Right renal pelvis (tissue), 4 donors: ENCODE results near the gene LPCAT2. TPM values are rescaled to one million over a fixed set of nuclear protein-coding genes. Genes with fewer than 3 reads are reported as not detected.
"Not testable (repeated sequence)": the region's sequence is repeated elsewhere in the genome, so short reads cannot be mapped to it uniquely, and the experiment has no call there.

Experiments used
- DNase-seq, 4 donors: peaks; one replicate each; pipeline ENCODE4 v3.0.0-alpha.2; 2013; ENCODE audit warnings: low read depth in 4 of 4, low spot score in 3 of 4, missing footprints in 1 of 4
- polyA plus RNA-seq, 4 donors: library from polyadenylated mRNA; unstranded; fragments of 120-200 nt; gene quantifications; one replicate each; pipeline ENCODE4 v1.2.1, GENCODE V29; 2013; ENCODE audit not compliant: insufficient read length in 4 of 4

The LPCAT2 gene
- polyA plus RNA-seq, 4 donors, result 9.4 to 10.5 (median 9.7) TPM

DNA sequence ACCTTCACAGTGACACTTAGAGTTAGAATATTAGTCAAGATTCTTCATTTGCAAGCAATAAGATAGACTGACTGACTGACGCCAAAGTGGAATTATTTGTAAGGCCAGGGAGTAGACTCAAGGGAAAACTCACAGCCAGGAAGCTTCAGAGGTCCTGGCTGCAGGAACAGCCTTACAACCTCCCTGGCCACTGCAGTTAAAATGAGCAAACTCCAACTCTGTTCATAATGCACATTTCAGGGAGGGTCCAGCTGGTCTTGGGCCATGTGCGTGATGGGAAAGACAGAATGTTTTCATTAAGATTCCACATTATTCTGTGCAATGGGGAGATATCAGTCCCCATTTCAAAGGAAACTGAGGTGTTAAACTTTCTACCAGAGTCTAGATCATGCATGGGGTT, 67.5 kb downstream of the LPCAT2 start:
- no peak for DNase-seq

DNA sequence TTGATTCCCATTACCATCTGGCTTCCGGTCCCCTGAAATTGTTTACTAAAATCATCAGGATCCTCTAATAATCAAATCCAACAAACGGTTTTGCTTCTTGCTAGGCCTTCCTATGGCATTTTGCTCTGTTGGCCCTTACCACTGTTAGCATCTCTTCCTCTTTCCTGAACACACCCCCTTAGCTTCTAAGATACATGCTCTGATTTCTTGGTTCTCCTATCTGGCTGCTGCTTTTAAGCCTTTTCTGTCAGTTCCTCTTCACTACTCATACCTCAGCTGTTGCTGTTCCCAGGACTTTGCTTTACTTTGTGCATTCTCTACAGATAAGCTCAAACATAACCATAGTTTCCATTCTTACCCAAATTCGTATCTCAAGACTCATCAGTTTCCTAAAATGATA, 69.0 kb downstream of the LPCAT2 start:
- no peak for DNase-seq

DNA sequence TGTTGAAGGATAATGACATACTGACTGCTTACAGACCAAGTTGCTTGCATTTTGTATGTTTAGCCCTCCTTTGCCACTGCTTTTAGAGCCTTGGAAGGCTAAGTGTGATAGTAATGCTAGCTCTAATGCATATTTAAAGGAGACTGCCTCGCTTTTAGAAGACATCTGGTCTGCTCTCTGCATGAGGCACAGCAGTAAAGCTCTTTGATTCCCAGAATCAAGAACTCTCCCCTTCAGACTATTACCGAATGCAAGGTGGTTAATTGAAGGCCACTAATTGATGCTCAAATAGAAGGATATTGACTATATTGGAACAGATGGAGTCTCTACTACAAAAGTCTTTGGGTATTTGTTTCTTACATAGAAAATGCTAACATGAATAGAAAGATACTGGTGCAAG, 76.8 kb downstream of the LPCAT2 start:
- DNase-seq, result no peak

DNA sequence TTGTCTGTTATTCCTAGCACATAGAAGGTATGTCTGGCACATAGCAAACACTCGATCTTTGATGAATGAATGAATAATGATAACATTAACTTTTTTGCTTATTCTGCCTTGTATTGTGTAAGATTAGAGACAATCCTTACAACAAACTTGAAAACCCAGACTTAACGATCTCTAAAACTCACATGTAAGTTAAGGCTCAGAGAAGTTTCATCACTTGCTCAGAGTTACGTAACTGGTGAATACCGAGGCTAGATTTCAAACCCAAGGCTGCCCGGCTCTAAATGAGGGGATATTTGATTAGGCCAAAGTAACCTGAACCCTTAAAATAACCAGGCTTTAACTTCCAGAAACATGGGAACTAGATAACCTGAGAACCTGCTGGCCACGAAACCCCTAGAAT, 79.9 kb downstream of the LPCAT2 start:
- DNase-seq, result no peak

DNA sequence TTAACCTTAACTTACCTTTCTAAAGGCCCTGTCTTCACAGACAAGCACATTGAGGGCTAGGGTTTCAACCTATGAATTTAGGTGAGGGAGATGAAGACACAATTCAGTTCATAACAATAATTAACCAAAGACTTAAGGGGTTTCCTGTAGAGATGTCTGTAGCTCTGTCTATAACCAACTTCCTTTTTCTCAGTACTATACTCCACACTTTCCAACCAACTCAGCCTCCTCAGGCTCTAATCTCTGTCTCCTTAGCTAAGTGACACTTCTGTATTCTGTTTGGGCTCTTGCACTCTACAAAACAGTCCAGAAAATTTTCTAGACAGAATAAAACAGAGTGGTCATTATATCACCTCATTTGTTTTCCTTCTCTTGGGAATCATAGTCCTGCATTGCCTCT, 83.4 kb downstream of the LPCAT2 start:
- no peak for DNase-seq

DNA sequence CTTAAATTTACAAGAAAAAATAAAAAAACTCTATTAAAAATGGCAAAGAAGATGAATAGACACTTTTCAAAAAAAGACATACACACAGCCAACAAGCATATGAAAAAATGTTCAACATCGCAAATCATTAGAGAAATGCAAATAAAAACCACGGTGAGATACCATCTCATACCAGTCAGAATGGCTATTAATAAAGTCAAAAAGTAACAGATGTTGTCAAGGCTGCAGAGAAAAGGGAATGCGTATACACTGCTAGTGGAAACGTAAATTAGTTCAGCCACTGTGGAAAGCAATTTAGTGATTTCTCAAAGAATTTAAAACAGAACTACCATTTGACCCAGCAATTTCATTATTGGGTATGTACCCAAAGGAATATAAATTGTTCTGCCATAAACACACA, 89.1 kb downstream of the LPCAT2 start:
- DNase-seq, result no peak

DNA sequence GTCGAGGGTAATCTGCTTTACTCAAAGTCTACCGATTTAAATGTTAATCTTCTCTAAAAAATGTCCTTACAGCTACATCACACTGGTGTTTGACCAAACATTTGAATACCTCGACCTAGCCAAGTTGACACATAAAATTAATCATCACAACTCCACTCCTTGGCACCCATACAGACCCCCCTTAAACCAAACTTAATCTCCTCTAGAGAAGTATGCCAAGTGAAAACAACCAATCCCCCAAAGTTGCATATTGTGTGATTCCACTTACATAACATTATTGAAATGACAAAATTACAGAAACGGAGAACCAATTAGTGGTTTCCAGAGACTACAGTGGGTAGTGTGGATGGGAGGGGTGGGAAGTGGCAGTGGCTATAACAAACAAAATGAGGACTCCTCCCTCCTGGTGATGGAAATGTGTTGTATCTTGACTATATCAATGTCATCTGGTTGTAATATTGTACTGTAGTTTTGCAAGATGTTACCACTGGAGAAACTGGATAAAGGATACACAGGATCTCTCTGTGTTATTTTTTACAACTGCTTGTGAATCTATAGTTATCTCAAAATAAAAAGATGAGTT, 97.0 kb downstream of the LPCAT2 start:
- DNase-seq, result no peak

DNA sequence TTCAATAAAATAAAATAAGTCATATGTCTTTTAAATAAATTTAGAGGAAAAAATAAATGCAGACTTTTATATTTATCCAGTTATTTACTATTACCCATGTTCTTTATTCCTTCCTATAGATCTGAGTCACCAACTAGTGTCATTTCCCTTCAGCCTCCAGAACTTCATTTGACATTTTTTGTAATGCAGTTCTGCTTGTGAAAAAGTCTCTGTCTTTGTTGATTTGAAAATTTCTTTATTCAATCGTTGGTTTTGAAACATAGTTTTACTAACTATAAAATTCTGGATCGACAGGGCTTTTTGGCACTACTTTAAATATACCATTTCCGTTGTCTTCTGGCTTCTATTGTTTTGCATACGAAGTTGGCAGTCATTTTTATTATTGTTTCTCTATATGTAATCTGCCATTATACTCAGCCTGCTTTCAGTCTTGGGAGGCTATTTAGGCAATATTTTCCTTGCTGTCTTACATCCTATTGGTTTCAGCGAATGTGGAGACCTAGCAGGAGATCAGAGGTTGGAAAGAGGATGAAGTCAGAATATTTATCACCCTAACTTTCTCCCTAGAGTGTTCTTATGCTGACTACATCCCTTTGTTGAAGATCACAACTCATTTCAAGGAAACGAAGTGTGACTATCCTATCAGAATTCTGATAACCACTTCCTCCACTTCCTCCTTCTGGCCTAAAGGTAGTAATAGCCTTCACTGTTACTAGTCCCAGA, 104.9 kb downstream of the LPCAT2 start:
- no peak for DNase-seq

DNA sequence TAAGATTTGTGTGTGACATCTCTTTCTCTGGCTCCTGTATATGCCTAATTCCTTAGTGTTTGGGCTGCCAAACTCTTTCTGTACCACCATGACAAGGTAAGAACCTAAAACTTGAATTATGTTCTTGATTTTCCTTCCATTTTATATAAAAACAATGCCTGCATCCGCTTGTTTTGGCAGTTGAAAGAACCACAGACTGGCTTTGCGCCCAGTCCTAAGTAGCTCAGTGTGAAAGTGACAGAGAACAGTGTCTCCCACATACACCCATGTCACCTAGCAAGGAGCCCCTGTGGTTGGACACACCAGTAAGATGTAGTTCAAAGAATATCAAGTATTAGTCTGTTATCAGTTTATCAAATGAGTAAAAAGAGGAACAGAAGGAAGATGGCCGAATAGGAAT, 106.2 kb downstream of the LPCAT2 start:
- DNase-seq, result no peak

DNA sequence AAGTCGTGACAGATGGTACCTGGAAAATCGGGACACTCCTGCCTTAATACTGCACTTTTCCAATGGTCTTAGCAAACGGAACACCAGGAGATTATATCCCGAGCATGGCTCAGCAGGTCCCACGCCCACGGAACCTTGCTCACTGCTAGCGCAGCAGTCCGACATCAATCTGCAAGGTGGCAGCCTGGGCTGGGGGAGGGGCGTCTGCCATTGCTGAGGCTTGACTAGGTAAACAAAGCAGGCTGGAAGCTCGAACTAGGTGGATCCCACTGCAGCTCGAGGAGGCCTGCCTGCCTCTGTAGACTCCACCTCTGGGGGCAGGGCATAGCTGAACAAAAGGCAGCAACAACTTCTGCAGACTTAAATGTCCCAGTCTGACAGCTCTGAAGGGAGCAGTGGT, 106.8 kb downstream of the LPCAT2 start:
- DNase-seq, result not testable (repeated sequence)

DNA sequence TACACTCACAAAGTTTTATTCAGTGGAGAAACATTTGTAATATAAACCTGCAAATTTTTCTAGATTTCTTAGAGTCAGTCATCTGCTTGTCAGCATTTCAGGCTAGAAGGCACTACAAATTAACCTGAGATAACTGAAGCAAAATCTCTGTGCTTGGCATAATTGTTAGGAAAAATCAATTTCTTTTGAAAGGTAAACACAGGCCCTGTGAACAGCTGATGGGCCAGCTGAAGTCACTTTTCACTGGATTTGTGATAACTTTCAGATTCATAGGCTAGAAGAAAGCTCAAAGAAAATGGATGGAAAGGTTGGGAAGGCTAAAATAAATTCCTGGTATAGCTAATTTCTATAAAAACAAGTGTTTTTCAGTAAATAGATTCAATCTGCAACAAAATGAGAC, 112.9 kb downstream of the LPCAT2 start:
- no peak for DNase-seq

DNA sequence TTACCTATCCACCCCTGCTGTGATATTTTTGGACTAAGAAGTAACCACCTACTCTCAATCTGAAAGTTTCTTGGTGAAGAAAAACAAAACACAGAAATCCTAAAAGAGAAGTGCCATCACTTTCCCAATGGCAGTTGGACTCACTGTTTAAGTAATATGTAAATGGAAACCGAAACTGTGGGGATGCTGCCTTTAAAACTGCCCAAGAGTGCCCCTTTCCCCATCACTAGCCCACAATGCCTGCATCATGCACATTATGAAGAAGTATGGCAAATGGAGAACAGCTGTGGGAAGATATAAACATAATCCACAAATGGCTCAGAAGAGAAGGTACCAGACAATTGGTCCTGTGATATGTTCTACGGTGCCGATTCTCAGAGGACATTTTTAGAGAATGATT, 113.4 kb downstream of the LPCAT2 start:
- no peak for DNase-seq

DNA sequence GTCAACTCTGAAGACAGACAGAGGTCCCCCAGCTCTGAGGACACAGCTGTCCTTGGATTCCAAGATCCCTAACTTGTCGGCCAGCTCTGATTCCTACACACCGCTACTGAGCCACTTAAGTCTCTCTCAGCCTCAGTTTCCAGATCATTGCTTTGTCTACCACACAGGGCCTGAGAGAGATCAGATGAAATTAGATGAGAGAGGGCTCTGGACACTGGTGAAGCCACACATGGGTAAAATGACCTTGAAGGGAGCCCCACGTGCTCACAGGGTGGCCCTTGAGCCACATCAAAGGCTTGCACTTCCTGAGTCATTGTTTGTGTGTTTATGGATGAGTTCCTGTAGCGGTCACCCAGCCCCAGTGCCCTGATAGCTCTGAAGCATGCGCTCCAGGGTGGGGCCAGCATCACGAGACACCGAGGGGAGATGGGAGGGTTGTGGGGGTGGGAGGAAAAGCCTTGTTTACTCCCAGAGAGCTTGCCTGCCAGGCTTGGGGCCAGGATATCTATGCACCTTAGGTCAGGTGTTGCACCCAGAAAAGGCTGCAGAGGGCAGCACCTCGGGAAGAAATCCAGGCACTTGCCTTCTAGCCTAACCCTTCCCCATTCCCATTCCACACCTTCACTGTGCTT, 114.2 kb downstream of the LPCAT2 start:
- DNase-seq, result no peak

DNA sequence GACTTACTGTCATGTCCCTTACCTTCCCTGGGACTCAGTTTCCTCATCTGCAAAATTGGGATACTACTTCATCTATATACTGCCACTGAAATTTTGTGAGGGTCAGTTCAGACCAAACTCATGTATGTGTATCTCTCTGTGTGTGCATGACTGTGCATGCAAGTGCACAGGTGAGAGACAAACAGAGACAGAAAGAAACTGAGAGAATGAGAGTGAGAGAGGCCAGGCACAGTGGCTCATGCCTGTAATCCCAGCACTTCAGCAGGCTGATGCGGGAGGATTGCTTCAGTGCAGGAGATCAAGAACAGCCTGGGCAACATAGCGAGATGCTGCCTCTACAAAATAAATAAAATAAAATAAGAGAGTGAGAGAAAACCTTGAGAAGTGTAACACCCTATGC, 114.8 kb downstream of the LPCAT2 start:
- no peak for DNase-seq

DNA sequence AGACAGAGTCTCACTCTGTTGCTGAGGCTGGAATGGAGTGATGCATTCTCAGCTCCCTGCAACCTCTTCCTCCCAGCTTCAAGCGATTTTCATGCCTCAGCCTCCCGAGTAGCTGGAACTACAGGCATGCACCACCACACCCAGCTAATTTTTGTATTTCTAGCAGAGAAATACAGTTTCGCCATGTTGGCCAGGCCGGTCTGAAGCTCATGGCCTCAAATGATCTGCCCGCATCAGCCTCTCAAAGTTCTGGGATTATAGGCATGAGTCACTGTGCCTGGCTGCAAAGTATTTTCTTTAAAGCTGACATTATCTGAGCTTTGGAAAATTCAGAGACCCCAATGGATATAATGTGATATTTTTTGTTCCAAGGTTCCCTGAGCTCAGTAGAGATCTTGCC, 115.8 kb downstream of the LPCAT2 start:
- DNase-seq, result no peak

DNA sequence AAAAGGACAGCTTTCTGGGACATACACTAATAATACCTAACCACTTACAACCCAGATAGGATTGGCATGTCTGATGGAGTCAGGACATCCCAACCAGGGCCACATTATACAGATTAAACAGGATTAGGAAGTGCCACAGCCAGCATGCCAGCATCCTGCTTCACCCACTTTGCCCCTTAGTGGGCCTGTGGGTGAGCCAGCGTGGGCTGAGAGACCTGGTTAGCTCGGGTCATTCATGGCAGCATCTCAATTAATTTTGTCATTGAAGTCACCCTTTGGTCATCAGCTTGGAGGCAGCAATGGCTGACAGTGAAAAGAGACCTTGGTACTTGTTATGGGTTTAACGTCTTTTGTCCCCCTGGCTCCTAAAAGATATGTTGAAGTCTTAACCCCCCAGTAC, 117.0 kb downstream of the LPCAT2 start:
- no peak for DNase-seq

DNA sequence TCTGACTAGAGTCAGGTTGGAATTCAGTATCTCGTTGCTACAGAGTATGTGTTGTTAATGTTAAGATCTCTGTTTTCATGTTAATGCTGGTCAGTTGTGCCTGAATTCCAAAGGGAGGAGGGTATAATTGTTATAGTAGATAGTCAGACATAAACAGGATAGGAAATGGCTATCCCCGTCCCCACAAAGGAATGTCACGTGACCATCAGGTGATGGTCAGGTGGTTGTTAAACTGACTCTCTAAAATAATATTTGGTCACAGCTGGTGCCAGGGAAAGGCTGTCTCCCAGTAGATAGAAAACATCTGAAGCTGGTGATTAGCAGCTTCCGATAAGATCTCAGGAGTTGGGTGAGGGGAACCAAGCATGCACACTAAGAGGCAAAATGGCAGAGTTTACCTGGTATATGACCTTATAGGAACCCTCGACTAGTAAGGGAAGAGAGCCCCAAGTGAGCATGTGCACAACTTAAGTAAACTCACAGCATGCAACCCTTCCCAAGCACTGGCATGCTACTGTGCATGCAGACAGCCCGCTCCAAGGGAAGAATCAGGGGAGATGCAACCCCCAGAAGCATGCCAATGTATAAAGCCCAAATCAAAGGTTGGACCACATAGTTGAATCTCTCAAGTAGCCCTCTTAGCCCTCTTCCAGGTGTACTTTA, 119.6 kb downstream of the LPCAT2 start:
- DNase-seq, result no peak

DNA sequence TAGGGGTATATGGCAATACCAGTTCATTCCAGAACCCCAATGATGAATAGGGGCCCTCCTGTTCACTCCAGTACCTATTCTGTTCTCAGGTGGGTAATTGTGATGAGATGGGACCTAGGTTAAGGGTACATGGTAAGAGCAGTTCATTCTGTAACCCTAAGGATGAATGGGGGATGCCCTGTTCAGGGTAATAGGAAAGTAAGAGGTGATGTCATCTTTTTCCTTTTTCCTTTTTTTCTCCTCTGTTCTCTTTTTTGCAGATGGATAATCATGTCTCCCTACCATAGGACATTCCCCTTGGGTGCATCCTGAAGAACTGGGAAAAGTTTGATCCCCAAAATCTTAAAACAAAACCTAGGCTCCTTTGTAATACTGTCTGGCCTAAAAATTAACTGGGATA, 121.9 kb downstream of the LPCAT2 start:
- no peak for DNase-seq

DNA sequence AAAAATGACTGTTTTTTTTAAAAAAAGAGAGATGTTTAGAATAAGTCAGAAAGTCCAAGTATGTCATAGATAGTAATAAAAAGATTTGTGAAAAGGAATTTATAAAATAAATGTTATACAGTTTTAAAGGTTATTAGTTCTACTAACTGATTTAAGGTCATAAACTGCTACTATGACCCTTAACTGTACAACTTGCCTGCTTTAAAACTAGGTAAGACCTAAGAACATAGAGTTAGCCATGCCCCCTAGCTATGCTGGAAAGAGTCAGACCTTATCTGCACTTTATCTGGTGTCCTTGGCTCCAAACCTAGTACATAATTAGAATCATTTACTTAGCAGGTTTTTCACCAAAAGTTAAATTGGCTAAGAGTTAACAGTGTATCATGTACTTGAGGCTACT, 123.4 kb downstream of the LPCAT2 start:
- no peak for DNase-seq

DNA sequence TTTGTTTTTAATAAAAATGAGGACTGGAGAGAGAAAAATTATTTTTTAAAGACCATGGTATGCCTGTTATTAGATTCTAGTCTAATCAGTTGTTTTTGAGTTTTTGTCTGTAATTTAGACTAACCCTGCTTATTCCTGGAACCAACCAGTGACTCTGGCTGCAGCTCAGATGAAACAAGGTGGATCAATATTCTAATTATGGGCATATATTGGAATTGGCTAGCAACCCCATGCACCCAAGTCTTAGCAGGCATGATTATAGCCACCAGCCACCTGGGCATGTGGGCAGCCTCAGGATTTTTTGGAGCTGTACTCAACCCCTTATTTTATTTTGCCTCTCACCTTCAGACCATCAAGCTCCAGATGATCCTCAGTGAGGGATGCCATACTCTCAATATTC, 125.3 kb downstream of the LPCAT2 start:
- no peak for DNase-seq
